Smooth muscle cell (in vitro differentiated cells): ENCODE data around the gene MMD2. TPM values are rescaled to one million over a fixed set of nuclear protein-coding genes. Genes with fewer than 3 reads are reported as not detected.
A peak's percentile ranks its signal among the peaks of the same experiment; 100 is the strongest.

Experiments used
- DNase-seq: peaks from one replicate; lab custom pipeline; 2025; ENCODE audit not compliant: unreplicated experiment; lab: John Stamatoyannopoulos, UW
- H2AFZ ChIP-seq: fragments of 200-600 bp; sonication (generic); 2 replicates; pipeline ENCODE4 v1.6.0; 2016; ENCODE audit warnings: antibody characterized with exemption, low read depth, mild to moderate bottlenecking
- H3F3A ChIP-seq: fragments of 200-600 bp; sonication (generic); 2 replicates; pipeline ENCODE4 v1.6.0; 2017; ENCODE audit warnings: antibody characterized with exemption, low read depth
- H3K27ac ChIP-seq: fragments of 200-600 bp; sonication (generic); 2 replicates; pipeline ENCODE4 v1.5.1; 2016; ENCODE audit warnings: low read depth, mild to moderate bottlenecking
- H3K27me3 ChIP-seq: fragments of 200-600 bp; sonication (generic); 2 replicates; pipeline ENCODE4 v1.6.1; 2016; ENCODE audit warnings: low read depth, mild to moderate bottlenecking
- H3K36me3 ChIP-seq: fragments of 200-600 bp; sonication (generic); 2 replicates; pipeline ENCODE4 v1.5.1; 2016; ENCODE audit warnings: low read depth
- H3K4me1 ChIP-seq: fragments of 200-600 bp; sonication (generic); 2 replicates; pipeline ENCODE4 v1.5.1; 2016; ENCODE audit warnings: low read depth
- H3K4me2 ChIP-seq: fragments of 200-600 bp; sonication (generic); 2 replicates; pipeline ENCODE4 v1.6.0; 2016; ENCODE audit warnings: mild to moderate bottlenecking
- H3K4me3 ChIP-seq: fragments of 200-600 bp; sonication (generic); 2 replicates; pipeline ENCODE4 v1.5.1; 2016; ENCODE audit warnings: mild to moderate bottlenecking
- H3K79me2 ChIP-seq: fragments of 200-600 bp; sonication (generic); 2 replicates; pipeline ENCODE4 v1.6.0; 2016; ENCODE audit warnings: low read depth, mild to moderate bottlenecking
- H3K9ac ChIP-seq: fragments of 200-600 bp; sonication (generic); 2 replicates; pipeline ENCODE4 v1.6.0; 2016; ENCODE audit warnings: low read depth
- H3K9me3 ChIP-seq: fragments of 200-600 bp; sonication (generic); replicated peaks from 2 replicates; pipeline ENCODE4 v1.5.1; 2016; ENCODE audit warnings: low read depth
- H4K20me1 ChIP-seq: fragments of 200-600 bp; sonication (generic); 2 replicates; pipeline ENCODE4 v1.6.0; 2016; ENCODE audit warnings: low read depth
- WGBS: methylation state at CpG from one replicate; pipeline ENCODE4 v1.1.7; 2016; ENCODE audit warnings: low lambda C conversion rate; 5-methylcytosine and 5-hydroxymethylcytosine counted together
- polyA plus RNA-seq: library from polyadenylated mRNA; unstranded; fragments of >200 nt; fragmentation: Nextera tagmentation; extraction: Ambion mirVana; gene quantifications from 2 replicates; pipeline ENCODE4 v1.2.1, GENCODE V29; 2016
- total RNA-seq: library from RNA; depleted of rRNA; stranded (reverse); fragments of >200 nt; gene quantifications from 2 replicates; pipeline ENCODE4 v1.2.3, GENCODE V29; 2014
- TF ChIP-seq, protein P1 (sequence below): fragments of 200-600 bp; sonication (generic); IDR thresholded peaks from 2 replicates; pipeline ENCODE4 v1.5.1; 2017; ENCODE audit warnings: borderline replicate concordance, mild to moderate bottlenecking, antibody characterized with exemption; ENCODE audit not compliant: insufficient read depth, poor library complexity, severe bottlenecking

Gene MMD2
- total and polyA plus RNA-seq, 2 experiments from 2014 or later: not detected

DNA sequence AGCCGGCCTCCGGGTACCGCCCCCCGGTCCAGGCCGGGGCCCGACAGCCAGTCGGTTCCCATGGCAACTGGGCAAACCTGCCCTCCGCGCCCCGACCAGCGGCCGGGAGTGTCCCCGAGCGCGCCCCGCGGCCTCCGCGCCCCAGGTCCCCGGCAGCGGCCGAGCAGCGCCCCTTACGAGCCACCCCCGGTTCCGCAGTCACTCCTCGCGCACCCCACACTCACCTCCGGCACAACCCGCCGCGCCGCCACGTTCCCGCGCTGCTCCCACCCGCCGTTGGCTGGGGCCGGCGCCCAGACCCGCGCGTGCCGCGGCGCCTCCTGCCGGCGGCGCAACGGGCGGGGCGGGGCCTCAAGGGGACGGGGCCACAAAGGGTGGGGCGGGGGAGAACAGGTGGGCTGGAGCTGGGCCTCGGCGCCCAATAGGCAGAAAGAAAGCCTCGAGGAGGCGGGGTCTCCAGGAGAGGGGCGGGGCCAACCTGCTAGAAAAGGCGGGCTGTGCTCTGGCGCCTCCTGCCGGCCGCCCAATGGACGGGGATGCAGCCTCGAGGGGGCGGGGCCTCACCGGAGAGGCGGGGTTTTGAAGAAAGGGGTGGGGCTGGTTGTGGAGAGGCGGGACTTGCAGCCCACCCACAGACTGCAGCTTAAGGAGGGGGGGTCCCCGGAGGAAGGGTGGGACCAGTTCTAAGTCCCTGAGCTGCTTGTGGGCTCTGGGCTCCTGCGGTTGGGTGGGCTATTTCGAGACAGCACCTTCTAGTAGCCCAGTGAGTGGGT is 75.4 kb downstream of the MMD2 start, which contains the start of gene RADIL:
TSS of gene RADIL (minus strand) at position 345 of the 773 bp plus-strand sequence. CDS start 5,577 bp downstream, outside the sequence.
- peak within 1 kb of the TSS; percentile 94 for H3K4me2 ChIP-seq
- peaks cover 6% of the 10 kb centered on the region for H3K79me2 ChIP-seq
- peaks cover 11% of the 10 kb centered on the region for H3F3A ChIP-seq
- H3K36me3 ChIP-seq: no peaks in the 10 kb centered on the region
- H3K9ac ChIP-seq: peak within 1 kb of the TSS; percentile 72
- H2AFZ ChIP-seq: peak within 1 kb of the TSS; percentile 45
- H3K4me1 ChIP-seq: peaks cover 12% of the 10 kb centered on the region
- no peaks in the 10 kb centered on the region for H4K20me1 ChIP-seq
- H3K27me3 ChIP-seq: no peaks in the 10 kb centered on the region
- peak within 1 kb of the TSS; percentile 53 for H3K4me3 ChIP-seq
- WGBS: 7% methylated on average over 42 of the region's 72 CpGs
- no peaks in the 10 kb centered on the region for H3K9me3 ChIP-seq
- H3K27ac ChIP-seq: peak within 1 kb of the TSS; percentile 87
- peak; percentile 82 for DNase-seq
- TF ChIP-seq, protein P1, sequence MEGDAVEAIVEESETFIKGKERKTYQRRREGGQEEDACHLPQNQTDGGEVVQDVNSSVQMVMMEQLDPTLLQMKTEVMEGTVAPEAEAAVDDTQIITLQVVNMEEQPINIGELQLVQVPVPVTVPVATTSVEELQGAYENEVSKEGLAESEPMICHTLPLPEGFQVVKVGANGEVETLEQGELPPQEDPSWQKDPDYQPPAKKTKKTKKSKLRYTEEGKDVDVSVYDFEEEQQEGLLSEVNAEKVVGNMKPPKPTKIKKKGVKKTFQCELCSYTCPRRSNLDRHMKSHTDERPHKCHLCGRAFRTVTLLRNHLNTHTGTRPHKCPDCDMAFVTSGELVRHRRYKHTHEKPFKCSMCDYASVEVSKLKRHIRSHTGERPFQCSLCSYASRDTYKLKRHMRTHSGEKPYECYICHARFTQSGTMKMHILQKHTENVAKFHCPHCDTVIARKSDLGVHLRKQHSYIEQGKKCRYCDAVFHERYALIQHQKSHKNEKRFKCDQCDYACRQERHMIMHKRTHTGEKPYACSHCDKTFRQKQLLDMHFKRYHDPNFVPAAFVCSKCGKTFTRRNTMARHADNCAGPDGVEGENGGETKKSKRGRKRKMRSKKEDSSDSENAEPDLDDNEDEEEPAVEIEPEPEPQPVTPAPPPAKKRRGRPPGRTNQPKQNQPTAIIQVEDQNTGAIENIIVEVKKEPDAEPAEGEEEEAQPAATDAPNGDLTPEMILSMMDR: peak; percentile 86

- H3K27ac ChIP-seq: peak overlapping the region; percentile 87
- H4K20me1 ChIP-seq: no peaks in the 10 kb centered on the region
- TF ChIP-seq, protein P1: no peak
- WGBS: 2% methylated on average over 17 of the region's 36 CpGs
- no peaks in the 10 kb centered on the region for H3K36me3 ChIP-seq
- H3K9ac ChIP-seq: peak overlapping the region; percentile 72
- no peaks in the 10 kb centered on the region for H3K27me3 ChIP-seq
- peak overlapping the region; percentile 53 for H3K4me3 ChIP-seq
- peaks cover 6% of the 10 kb centered on the region for H3K79me2 ChIP-seq
- peaks cover 11% of the 10 kb centered on the region for H3F3A ChIP-seq
- peaks cover 12% of the 10 kb centered on the region for H3K4me1 ChIP-seq
- peak overlapping the region; percentile 94 for H3K4me2 ChIP-seq
- H2AFZ ChIP-seq: peak overlapping the region; percentile 45
- DNase-seq: no peak
- H3K9me3 ChIP-seq: no peaks in the 10 kb centered on the region
These were observed 76.0 kb downstream of the MMD2 start for GRCh38 chr7:4883033-4883371.

GRCh38 chr7:4882169-4883032 is 76.6 kb downstream of the MMD2 start:
- WGBS: 2% methylated on average over 35 of the region's 35 CpGs
- peak overlapping the region; percentile 87 for H3K27ac ChIP-seq
- H3K27me3 ChIP-seq: no peaks in the 10 kb centered on the region
- H3K4me2 ChIP-seq: peak overlapping the region; percentile 94
- H3K79me2 ChIP-seq: peaks cover 6% of the 10 kb centered on the region
- no peaks in the 10 kb centered on the region for H3K36me3 ChIP-seq
- TF ChIP-seq, protein P1: no peak
- DNase-seq: peak; percentile 38
- H3K4me1 ChIP-seq: peaks cover 12% of the 10 kb centered on the region
- peak overlapping the region; percentile 72 for H3K9ac ChIP-seq
- H3K4me3 ChIP-seq: peak overlapping the region; percentile 53
- H3K9me3 ChIP-seq: no peaks in the 10 kb centered on the region
- H4K20me1 ChIP-seq: no peaks in the 10 kb centered on the region
- H2AFZ ChIP-seq: peak overlapping the region; percentile 45
- peaks cover 11% of the 10 kb centered on the region for H3F3A ChIP-seq
